ENCODE results near the gene SHPK.

DNA sequence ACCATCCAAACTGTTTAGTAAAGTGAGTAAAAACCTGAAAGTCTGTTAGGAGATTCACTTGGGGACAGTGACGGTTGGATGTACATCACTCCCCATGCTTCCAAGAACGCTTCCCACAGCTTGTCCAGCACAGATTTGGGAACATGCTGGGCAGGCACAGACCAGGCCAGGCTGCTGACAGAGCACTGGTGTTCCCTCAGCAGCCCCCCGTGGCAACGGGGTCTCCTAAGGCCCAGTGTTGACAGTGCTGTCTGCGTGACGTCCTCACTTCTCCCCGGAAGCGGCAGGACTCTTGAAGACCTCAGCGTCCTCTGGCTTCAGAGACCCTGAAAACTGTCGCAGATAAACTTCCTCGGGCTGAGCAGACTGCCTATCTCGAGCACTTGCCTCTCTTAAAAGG is 69.5 kb downstream of the SHPK start:
- TF ChIP-seq, protein P1, sequence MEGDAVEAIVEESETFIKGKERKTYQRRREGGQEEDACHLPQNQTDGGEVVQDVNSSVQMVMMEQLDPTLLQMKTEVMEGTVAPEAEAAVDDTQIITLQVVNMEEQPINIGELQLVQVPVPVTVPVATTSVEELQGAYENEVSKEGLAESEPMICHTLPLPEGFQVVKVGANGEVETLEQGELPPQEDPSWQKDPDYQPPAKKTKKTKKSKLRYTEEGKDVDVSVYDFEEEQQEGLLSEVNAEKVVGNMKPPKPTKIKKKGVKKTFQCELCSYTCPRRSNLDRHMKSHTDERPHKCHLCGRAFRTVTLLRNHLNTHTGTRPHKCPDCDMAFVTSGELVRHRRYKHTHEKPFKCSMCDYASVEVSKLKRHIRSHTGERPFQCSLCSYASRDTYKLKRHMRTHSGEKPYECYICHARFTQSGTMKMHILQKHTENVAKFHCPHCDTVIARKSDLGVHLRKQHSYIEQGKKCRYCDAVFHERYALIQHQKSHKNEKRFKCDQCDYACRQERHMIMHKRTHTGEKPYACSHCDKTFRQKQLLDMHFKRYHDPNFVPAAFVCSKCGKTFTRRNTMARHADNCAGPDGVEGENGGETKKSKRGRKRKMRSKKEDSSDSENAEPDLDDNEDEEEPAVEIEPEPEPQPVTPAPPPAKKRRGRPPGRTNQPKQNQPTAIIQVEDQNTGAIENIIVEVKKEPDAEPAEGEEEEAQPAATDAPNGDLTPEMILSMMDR (IDR thresholded peaks at IDR 0.05 in 2 of 3, conservative IDR thresholded peaks at IDR 0.05 in 1 of 3; ENCODE audit: borderline replicate concordance in 1 of 3, insufficient read depth in 1 of 3, low read depth in 2 of 3, low read length in 2 of 3): no peak
- TF ChIP-seq RAD21 (IDR thresholded peaks at IDR 0.05; ENCODE audit: low read depth) (no peak), POLR2AphosphoS5 (IDR thresholded peaks at IDR 0.05; ENCODE audit: low read depth, low read length) (no peak), SIN3A (IDR thresholded peaks at IDR 0.05; ENCODE audit: low read depth) (no peak), ZNF274 (IDR thresholded peaks at IDR 0.05; ENCODE audit: low read depth, low read length) (no peak), SP1 (IDR thresholded peaks at IDR 0.05; ENCODE audit: low read depth) (no peak), ELF1 (IDR thresholded peaks at IDR 0.05; ENCODE audit: borderline replicate concordance, low read depth) (no peak)
- TF ChIP-seq, protein P2, sequence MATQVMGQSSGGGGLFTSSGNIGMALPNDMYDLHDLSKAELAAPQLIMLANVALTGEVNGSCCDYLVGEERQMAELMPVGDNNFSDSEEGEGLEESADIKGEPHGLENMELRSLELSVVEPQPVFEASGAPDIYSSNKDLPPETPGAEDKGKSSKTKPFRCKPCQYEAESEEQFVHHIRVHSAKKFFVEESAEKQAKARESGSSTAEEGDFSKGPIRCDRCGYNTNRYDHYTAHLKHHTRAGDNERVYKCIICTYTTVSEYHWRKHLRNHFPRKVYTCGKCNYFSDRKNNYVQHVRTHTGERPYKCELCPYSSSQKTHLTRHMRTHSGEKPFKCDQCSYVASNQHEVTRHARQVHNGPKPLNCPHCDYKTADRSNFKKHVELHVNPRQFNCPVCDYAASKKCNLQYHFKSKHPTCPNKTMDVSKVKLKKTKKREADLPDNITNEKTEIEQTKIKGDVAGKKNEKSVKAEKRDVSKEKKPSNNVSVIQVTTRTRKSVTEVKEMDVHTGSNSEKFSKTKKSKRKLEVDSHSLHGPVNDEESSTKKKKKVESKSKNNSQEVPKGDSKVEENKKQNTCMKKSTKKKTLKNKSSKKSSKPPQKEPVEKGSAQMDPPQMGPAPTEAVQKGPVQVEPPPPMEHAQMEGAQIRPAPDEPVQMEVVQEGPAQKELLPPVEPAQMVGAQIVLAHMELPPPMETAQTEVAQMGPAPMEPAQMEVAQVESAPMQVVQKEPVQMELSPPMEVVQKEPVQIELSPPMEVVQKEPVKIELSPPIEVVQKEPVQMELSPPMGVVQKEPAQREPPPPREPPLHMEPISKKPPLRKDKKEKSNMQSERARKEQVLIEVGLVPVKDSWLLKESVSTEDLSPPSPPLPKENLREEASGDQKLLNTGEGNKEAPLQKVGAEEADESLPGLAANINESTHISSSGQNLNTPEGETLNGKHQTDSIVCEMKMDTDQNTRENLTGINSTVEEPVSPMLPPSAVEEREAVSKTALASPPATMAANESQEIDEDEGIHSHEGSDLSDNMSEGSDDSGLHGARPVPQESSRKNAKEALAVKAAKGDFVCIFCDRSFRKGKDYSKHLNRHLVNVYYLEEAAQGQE (IDR thresholded peaks at IDR 0.05; ENCODE audit: low read depth): no peak

Data from HCT116 (cell line).